Measurements from ENCODE around the gene SMC1A. TPM values are rescaled to one million over a fixed set of nuclear protein-coding genes. Genes with fewer than 3 reads are reported as not detected.
"Not testable (repeated sequence)": the region's sequence is repeated elsewhere in the genome, so short reads cannot be mapped to it uniquely, and the experiment has no call there.

SMC1A gene
- 10 to 100 TPM in 2 of 4 donors, 1 to 10 TPM in 2; 7.0 to 45.4 (median 12.5) TPM for polyA plus RNA-seq
- long read RNA-seq, donor 1, partial matches to known transcripts: 22 of 22 reads
- long read RNA-seq, donor 1, other reads (novel, unspliced or antisense): 0 of 22 reads
- long read RNA-seq, donor 2: 0 reads
- long read RNA-seq, donor 3: 0 reads
- long read RNA-seq, donor 4: 0 reads
- long read RNA-seq, donor 5: 0 reads
- long read RNA-seq, donor 6: 0 reads
- long read RNA-seq, donor 7, partial matches to known transcripts: 5 of 5 reads
- long read RNA-seq, donor 7, other reads (novel, unspliced or antisense): 0 of 5 reads
- long read RNA-seq, donor 8: 0 reads
- long read RNA-seq, donor 9: 0 reads
- long read RNA-seq, donor 10, partial matches to known transcripts: 9 of 9 reads
- long read RNA-seq, donor 10, other reads (novel, unspliced or antisense): 0 of 9 reads

GRCh38 chrX:53422086-53422860 is at the start of gene SMC1A:
Gene SMC1A, minus strand, starts transcription at chrX:53422654. Its CDS starts 54 bp downstream, at chrX:53422600.
- Histone ChIP-seq H3K27ac (ENCODE audit: low read depth in 1 of 3, low read length in 2 of 3) (peak within 1 kb of the TSS; percentile 73 to 98 (median 92)), H3K27me3 (ENCODE audit: control insufficient read depth in 3 of 3, insufficient read depth in 3 of 3, low read length in 3 of 3) (no peaks in the 10 kb centered on the region), H3K4me3 (ENCODE audit: low read depth in 1 of 3, low read length in 3 of 3) (peak within 1 kb of the TSS; percentile 60 to 72 (median 67)), H3K36me3 (ENCODE audit: control insufficient read depth in 3 of 3, insufficient read depth in 2 of 3, low read depth in 1 of 3, low read length in 3 of 3) (peaks cover 0 to 3% (median 0%) of the 10 kb centered on the region in 3 donors), H3K9me3 (ENCODE audit: control insufficient read depth in 2 of 2, insufficient read depth in 1 of 2, low read depth in 1 of 2, low read length in 1 of 2) (no peaks in the 10 kb centered on the region), H3K4me1 (ENCODE audit: control insufficient read depth in 3 of 3, insufficient read depth in 2 of 3, low read depth in 1 of 3, low read length in 2 of 3) (peaks cover 0 to 7% (median 5%) of the 10 kb centered on the region in 3 donors)
- FAIRE-seq (no peak), DNase-seq (peak; percentile 93 to 96)
- 0 to 5% (median 1%) methylated on average over 67 to 75 of the region's 75 CpGs for WGBS, 3 donors

GRCh38 chrX:53471346-53471745 is 48.9 kb upstream of the SMC1A start:
- WGBS, 3 donors: 68 to 74% (median 69%) methylated on average over 3 of the region's 3 CpGs
- FAIRE-seq (no peak), DNase-seq (no peak)
- no peaks in the 10 kb centered on the region for H3K27me3 ChIP-seq (ENCODE audit: control insufficient read depth in 3 of 3, insufficient read depth in 3 of 3, low read length in 3 of 3)
- H3K4me1 ChIP-seq (ENCODE audit: control insufficient read depth in 3 of 3, insufficient read depth in 2 of 3, low read depth in 1 of 3, low read length in 2 of 3): no peaks in the 10 kb centered on the region
- no peaks in the 10 kb centered on the region for H3K36me3 ChIP-seq (ENCODE audit: control insufficient read depth in 3 of 3, insufficient read depth in 2 of 3, low read depth in 1 of 3, low read length in 3 of 3)
- H3K27ac ChIP-seq (ENCODE audit: low read depth in 1 of 3, low read length in 2 of 3): no peak overlapping the region
- no peaks in the 10 kb centered on the region for H3K9me3 ChIP-seq (ENCODE audit: control insufficient read depth in 2 of 2, insufficient read depth in 1 of 2, low read depth in 1 of 2, low read length in 1 of 2)
- H3K4me3 ChIP-seq (ENCODE audit: low read depth in 1 of 3, low read length in 3 of 3): no peak overlapping the region

- not testable (repeated sequence) for H3K4me1 ChIP-seq (ENCODE audit: control insufficient read depth in 3 of 3, insufficient read depth in 2 of 3, low read depth in 1 of 3, low read length in 2 of 3); H3K9me3 ChIP-seq (ENCODE audit: control insufficient read depth in 2 of 2, insufficient read depth in 1 of 2, low read depth in 1 of 2, low read length in 1 of 2); FAIRE-seq; H3K4me3 ChIP-seq (ENCODE audit: low read depth in 1 of 3, low read length in 3 of 3); DNase-seq; H3K27me3 ChIP-seq (ENCODE audit: control insufficient read depth in 3 of 3, insufficient read depth in 3 of 3, low read length in 3 of 3); H3K27ac ChIP-seq (ENCODE audit: low read depth in 1 of 3, low read length in 2 of 3); H3K36me3 ChIP-seq (ENCODE audit: control insufficient read depth in 3 of 3, insufficient read depth in 2 of 3, low read depth in 1 of 3, low read length in 3 of 3)
- 86 to 96% (median 90%) methylated on average over 2 to 3 of the region's 3 CpGs for WGBS, 3 donors
Observed at GRCh38 chrX:53468659-53469058, 46.2 kb upstream of the SMC1A start.

- H3K9me3 ChIP-seq (ENCODE audit: control insufficient read depth in 2 of 2, insufficient read depth in 1 of 2, low read depth in 1 of 2, low read length in 1 of 2): no peaks in the 10 kb centered on the region
- 40 to 44% (median 40%) methylated on average over 5 of the region's 5 CpGs for WGBS, 3 donors
- DNase-seq (no peak), FAIRE-seq (no peak)
- no peaks in the 10 kb centered on the region for H3K27me3 ChIP-seq (ENCODE audit: control insufficient read depth in 3 of 3, insufficient read depth in 3 of 3, low read length in 3 of 3)
- no peak overlapping the region for H3K4me3 ChIP-seq (ENCODE audit: low read depth in 1 of 3, low read length in 3 of 3)
- no peaks in the 10 kb centered on the region for H3K36me3 ChIP-seq (ENCODE audit: control insufficient read depth in 3 of 3, insufficient read depth in 2 of 3, low read depth in 1 of 3, low read length in 3 of 3)
- no peaks in the 10 kb centered on the region for H3K4me1 ChIP-seq (ENCODE audit: control insufficient read depth in 3 of 3, insufficient read depth in 2 of 3, low read depth in 1 of 3, low read length in 2 of 3)
- no peak overlapping the region for H3K27ac ChIP-seq (ENCODE audit: low read depth in 1 of 3, low read length in 2 of 3)
Observed at GRCh38 chrX:53458082-53458481, 35.6 kb upstream of the SMC1A start.

GRCh38 chrX:53456254-53456653 is 33.8 kb upstream of the SMC1A start:
- DNase-seq (no peak), FAIRE-seq (no peak)
- H3K4me3 ChIP-seq (ENCODE audit: low read depth in 1 of 3, low read length in 3 of 3): no peak overlapping the region
- no peaks in the 10 kb centered on the region for H3K9me3 ChIP-seq (ENCODE audit: control insufficient read depth in 2 of 2, insufficient read depth in 1 of 2, low read depth in 1 of 2, low read length in 1 of 2)
- no peaks in the 10 kb centered on the region for H3K27me3 ChIP-seq (ENCODE audit: control insufficient read depth in 3 of 3, insufficient read depth in 3 of 3, low read length in 3 of 3)
- H3K36me3 ChIP-seq (ENCODE audit: control insufficient read depth in 3 of 3, insufficient read depth in 2 of 3, low read depth in 1 of 3, low read length in 3 of 3): no peaks in the 10 kb centered on the region
- no peak overlapping the region for H3K27ac ChIP-seq (ENCODE audit: low read depth in 1 of 3, low read length in 2 of 3)
- 50 to 58% (median 56%) methylated on average over 3 of the region's 3 CpGs for WGBS, 3 donors
- H3K4me1 ChIP-seq (ENCODE audit: control insufficient read depth in 3 of 3, insufficient read depth in 2 of 3, low read depth in 1 of 3, low read length in 2 of 3): no peaks in the 10 kb centered on the region

- H3K4me3 ChIP-seq (ENCODE audit: low read depth in 1 of 3, low read length in 3 of 3): no peak overlapping the region
- FAIRE-seq: no peak
- H3K27ac ChIP-seq (ENCODE audit: low read depth in 1 of 3, low read length in 2 of 3): no peak overlapping the region
Observed at GRCh38 chrX:53452812-53453211, 30.4 kb upstream of the SMC1A start.

GRCh38 chrX:53449632-53450031 is 27.2 kb upstream of the SMC1A start:
- no peak overlapping the region for H3K27ac ChIP-seq (ENCODE audit: low read depth in 1 of 3, low read length in 2 of 3)
- no peak for DNase-seq
- no peak for FAIRE-seq
- H3K4me1 ChIP-seq (ENCODE audit: control insufficient read depth in 3 of 3, insufficient read depth in 2 of 3, low read depth in 1 of 3, low read length in 2 of 3): no peaks in the 10 kb centered on the region
- H3K9me3 ChIP-seq (ENCODE audit: control insufficient read depth in 2 of 2, insufficient read depth in 1 of 2, low read depth in 1 of 2, low read length in 1 of 2): no peaks in the 10 kb centered on the region
- 77 to 91% (median 90%) methylated on average over 3 of the region's 3 CpGs for WGBS, 3 donors
- no peaks in the 10 kb centered on the region for H3K27me3 ChIP-seq (ENCODE audit: control insufficient read depth in 3 of 3, insufficient read depth in 3 of 3, low read length in 3 of 3)
- H3K36me3 ChIP-seq (ENCODE audit: control insufficient read depth in 3 of 3, insufficient read depth in 2 of 3, low read depth in 1 of 3, low read length in 3 of 3): no peaks in the 10 kb centered on the region
- H3K4me3 ChIP-seq (ENCODE audit: low read depth in 1 of 3, low read length in 3 of 3): no peak overlapping the region

More at GRCh38 chrX:53452812-53453211, 30.4 kb upstream of the SMC1A start:
- Histone ChIP-seq H3K4me1 (ENCODE audit: control insufficient read depth in 3 of 3, insufficient read depth in 2 of 3, low read depth in 1 of 3, low read length in 2 of 3) (no peaks in the 10 kb centered on the region), H3K36me3 (ENCODE audit: control insufficient read depth in 3 of 3, insufficient read depth in 2 of 3, low read depth in 1 of 3, low read length in 3 of 3) (no peaks in the 10 kb centered on the region), H3K27me3 (ENCODE audit: control insufficient read depth in 3 of 3, insufficient read depth in 3 of 3, low read length in 3 of 3) (no peaks in the 10 kb centered on the region), H3K9me3 (ENCODE audit: control insufficient read depth in 2 of 2, insufficient read depth in 1 of 2, low read depth in 1 of 2, low read length in 1 of 2) (no peaks in the 10 kb centered on the region)
- peak in 1 of 2 donors; percentile 2 for DNase-seq

GRCh38 chrX:53447441-53447840 is 25.0 kb upstream of the SMC1A start:
- no peak for DNase-seq
- no peak overlapping the region for H3K27ac ChIP-seq (ENCODE audit: low read depth in 1 of 3, low read length in 2 of 3)
- no peaks in the 10 kb centered on the region for H3K4me1 ChIP-seq (ENCODE audit: control insufficient read depth in 3 of 3, insufficient read depth in 2 of 3, low read depth in 1 of 3, low read length in 2 of 3)
- WGBS, 3 donors: 80 to 88% (median 82%) methylated on average over 2 of the region's 2 CpGs
- no peak for FAIRE-seq
- no peaks in the 10 kb centered on the region for H3K36me3 ChIP-seq (ENCODE audit: control insufficient read depth in 3 of 3, insufficient read depth in 2 of 3, low read depth in 1 of 3, low read length in 3 of 3)
- H3K9me3 ChIP-seq (ENCODE audit: control insufficient read depth in 2 of 2, insufficient read depth in 1 of 2, low read depth in 1 of 2, low read length in 1 of 2): no peaks in the 10 kb centered on the region
- H3K4me3 ChIP-seq (ENCODE audit: low read depth in 1 of 3, low read length in 3 of 3): no peak overlapping the region
- no peaks in the 10 kb centered on the region for H3K27me3 ChIP-seq (ENCODE audit: control insufficient read depth in 3 of 3, insufficient read depth in 3 of 3, low read length in 3 of 3)

Measured in small intestine (tissue), 16 donors.